ENCODE data around the gene SH3D21. TPM values are rescaled to one million over a fixed set of nuclear protein-coding genes. Genes with fewer than 3 reads are reported as not detected.
A peak's percentile ranks its signal among the peaks of the same experiment; 100 is the strongest.

The SH3D21 gene
- total and polyA plus RNA-seq, 2 experiments from 2014 or later, result 2.6 to 2.9 TPM

- Histone ChIP-seq H3K27me3 (no peaks in the 10 kb centered on the region), H3K9me2 (replicated peaks; ENCODE audit: insufficient read depth) (no peaks in the 10 kb centered on the region), H3K4me3 (no peak overlapping the region), H2AFZ (no peak overlapping the region), H3K79me2 (no peaks in the 10 kb centered on the region), H3K4me1 (ENCODE audit: insufficient read depth) (peaks cover 10% of the 10 kb centered on the region), H4K20me1 (ENCODE audit: insufficient read depth, poor library complexity, severe bottlenecking) (no peaks in the 10 kb centered on the region), H3K4me2 (peak overlapping the region; percentile 95), H3K9me3 (ENCODE audit: low read depth) (no peaks in the 10 kb centered on the region), H3K27ac (peak overlapping the region; percentile 93), H3K36me3 (replicated peaks; ENCODE audit: insufficient read depth, low read depth) (no peaks in the 10 kb centered on the region)
- DNase-seq (ENCODE audit: low spot score), result peak; percentile 60
- 76% methylated on average over 9 of the region's 10 CpGs for WGBS (ENCODE audit: low lambda C conversion rate, missing lambda C conversion rate)
- TF ChIP-seq EZH2phosphoT487 (IDR thresholded peaks at IDR 0.05; ENCODE audit: low read depth, severe bottlenecking, unreplicated experiment) (no peak), EZH2 (IDR thresholded peaks at IDR 0.05; ENCODE audit: borderline replicate concordance) (no peak), CTCF (IDR thresholded peaks at IDR 0.05; ENCODE audit: poor library complexity) (no peak)
Observed at GRCh38 chr1:36304970-36305914, 926 bp upstream of the SH3D21 start.

GRCh38 chr1:36305915-36306209, 306 bp upstream of the SH3D21 start:
- Histone ChIP-seq H3K36me3 (replicated peaks; ENCODE audit: insufficient read depth, low read depth) (no peaks in the 10 kb centered on the region), H2AFZ (no peak overlapping the region)

GRCh38 chr1:36306902-36307456, 811 bp downstream of the SH3D21 start:
- Histone ChIP-seq H3K27ac (peak overlapping the region; percentile 93), H3K4me3 (peak overlapping the region; percentile 35), H4K20me1 (ENCODE audit: insufficient read depth, poor library complexity, severe bottlenecking) (no peaks in the 10 kb centered on the region), H3K9me2 (replicated peaks; ENCODE audit: insufficient read depth) (no peaks in the 10 kb centered on the region), H3K79me2 (no peaks in the 10 kb centered on the region), H3K36me3 (replicated peaks; ENCODE audit: insufficient read depth, low read depth) (no peaks in the 10 kb centered on the region), H3K9me3 (ENCODE audit: low read depth) (no peaks in the 10 kb centered on the region), H3K4me2 (peak overlapping the region; percentile 95), H3K27me3 (no peaks in the 10 kb centered on the region), H3K4me1 (ENCODE audit: insufficient read depth) (peaks cover 10% of the 10 kb centered on the region), H2AFZ (peak overlapping the region; percentile 49)
- peak; percentile 98 for DNase-seq (ENCODE audit: low spot score)
- no peak for TF ChIP-seq CTCF (IDR thresholded peaks at IDR 0.05; ENCODE audit: poor library complexity)
- TF ChIP-seq EZH2 (IDR thresholded peaks at IDR 0.05; ENCODE audit: borderline replicate concordance), result no peak
- TF ChIP-seq EZH2phosphoT487 (IDR thresholded peaks at IDR 0.05; ENCODE audit: low read depth, severe bottlenecking, unreplicated experiment), result no peak
- WGBS (ENCODE audit: low lambda C conversion rate, missing lambda C conversion rate), result 3% methylated on average over 26 of the region's 46 CpGs

More at GRCh38 chr1:36305915-36306209, 306 bp upstream of the SH3D21 start:
- no peaks in the 10 kb centered on the region for H3K9me3 ChIP-seq (ENCODE audit: low read depth)
- 36% methylated on average over 7 of the region's 7 CpGs for WGBS (ENCODE audit: low lambda C conversion rate, missing lambda C conversion rate)
- no peak for TF ChIP-seq EZH2phosphoT487 (IDR thresholded peaks at IDR 0.05; ENCODE audit: low read depth, severe bottlenecking, unreplicated experiment)
- H3K27ac ChIP-seq, result peak overlapping the region; percentile 93
- no peaks in the 10 kb centered on the region for H3K79me2 ChIP-seq
- H4K20me1 ChIP-seq (ENCODE audit: insufficient read depth, poor library complexity, severe bottlenecking), result no peaks in the 10 kb centered on the region
- no peak overlapping the region for H3K4me3 ChIP-seq
- no peaks in the 10 kb centered on the region for H3K9me2 ChIP-seq (replicated peaks; ENCODE audit: insufficient read depth)
- DNase-seq (ENCODE audit: low spot score), result peak; percentile 54
- H3K4me2 ChIP-seq, result peak overlapping the region; percentile 95
- no peaks in the 10 kb centered on the region for H3K27me3 ChIP-seq
- peaks cover 10% of the 10 kb centered on the region for H3K4me1 ChIP-seq (ENCODE audit: insufficient read depth)

All from hepatocyte (in vitro differentiated cells).